ENCODE data around the gene TMEM129. TPM values are rescaled to one million over a fixed set of nuclear protein-coding genes. Genes with fewer than 3 reads are reported as not detected.

The TMEM129 gene
- total RNA-seq, 4 donors from 2014 or later, result 64.8 to 138 (median 106) TPM

GRCh38 chr4:1693131-1693896 lies 27.8 kb downstream of the TMEM129 start:
- H3K9me3 ChIP-seq, result no peaks in the 10 kb centered on the region
- peaks cover 0 to 3% of the 10 kb centered on the region in 2 donors for H3K4me1 ChIP-seq
- peak; percentile 75 to 88 for DNase-seq
- no peak overlapping the region for H3K27ac ChIP-seq
- H3K4me3 ChIP-seq (replicated peaks in 1 of 3), result no peak overlapping the region
- no peaks in the 10 kb centered on the region for H3K27me3 ChIP-seq
- WGBS, 2 donors, result 35 to 38% methylated on average over 7 of the region's 7 CpGs
- intact Hi-C loops (cut with DNase I), result no loop called here
- TF ChIP-seq CTCF (IDR thresholded peaks at IDR 0.05) (peak; percentile 87 to 94 (median 92)), POLR2A (IDR thresholded peaks at IDR 0.05) (no peak)
- peaks cover 32 to 40% of the 10 kb centered on the region in 2 donors for H3K36me3 ChIP-seq

GRCh38 chr4:1691737-1692373 lies 29.3 kb downstream of the TMEM129 start:
- intact Hi-C loops (cut with DNase I), result loop anchor here (2.0 kb wide), 1 partner anchor 33 kb away; no protein-coding TSS in a partner anchor
- WGBS, 2 donors, result 85 to 88% methylated on average over 9 of the region's 9 CpGs
- Histone ChIP-seq H3K27me3 (no peaks in the 10 kb centered on the region), H3K9me3 (no peaks in the 10 kb centered on the region), H3K4me3 (replicated peaks in 1 of 3) (no peak overlapping the region), H3K27ac (no peak overlapping the region), H3K4me1 (peaks cover 0 to 3% of the 10 kb centered on the region in 2 donors), H3K36me3 (peaks cover 24 to 33% of the 10 kb centered on the region in 2 donors)
- no peak for TF ChIP-seq POLR2A (IDR thresholded peaks at IDR 0.05)
- no peak for TF ChIP-seq CTCF (IDR thresholded peaks at IDR 0.05)
- no peak for DNase-seq

GRCh38 chr4:1690698-1691097 lies 30.4 kb downstream of the TMEM129 start:
- Histone ChIP-seq H3K4me1 (peaks cover 0 to 3% of the 10 kb centered on the region in 2 donors), H3K9me3 (no peaks in the 10 kb centered on the region), H3K27ac (no peak overlapping the region), H3K36me3 (peaks cover 19 to 23% of the 10 kb centered on the region in 2 donors), H3K27me3 (no peaks in the 10 kb centered on the region), H3K4me3 (replicated peaks in 1 of 3) (no peak overlapping the region)
- 100% methylated on average over 3 of the region's 3 CpGs for WGBS, 2 donors
- TF ChIP-seq POLR2A (IDR thresholded peaks at IDR 0.05) (no peak), CTCF (IDR thresholded peaks at IDR 0.05) (no peak)
- no peak for DNase-seq
- intact Hi-C loops (cut with DNase I), result loop anchor here (2.0 kb wide), 1 partner anchor 34 kb away; no protein-coding TSS in a partner anchor

GRCh38 chr4:1686440-1687036 lies 34.6 kb downstream of the TMEM129 start:
- no peaks in the 10 kb centered on the region for H3K9me3 ChIP-seq
- intact Hi-C loops (cut with DNase I), result no loop called here
- H3K4me3 ChIP-seq (replicated peaks in 1 of 3), result no peak overlapping the region
- no peaks in the 10 kb centered on the region for H3K27me3 ChIP-seq
- H3K4me1 ChIP-seq, result peaks cover 0 to 13% of the 10 kb centered on the region in 2 donors
- H3K36me3 ChIP-seq, result peaks cover 8% of the 10 kb centered on the region in 2 donors
- no peak overlapping the region for H3K27ac ChIP-seq
- 71 to 77% methylated on average over 4 to 5 of the region's 7 CpGs for WGBS, 2 donors
- no peak for DNase-seq
- TF ChIP-seq POLR2A (IDR thresholded peaks at IDR 0.05) (no peak), CTCF (IDR thresholded peaks at IDR 0.05) (no peak)
